PFSK-1 (cell line): ENCODE results near the gene CLIP1.

Experiments
- POLR2AphosphoS5 ChIP-seq: IDR thresholded peaks from 2 replicates; pipeline ENCODE4 v1.6.1; 2012; ENCODE audit warnings: low read depth, mild to moderate bottlenecking, control low read depth, low read length, moderate library complexity
- REST ChIP-seq, 2 experiments: IDR thresholded peaks; 2 replicates each; pipeline versions ENCODE4 v1.6.1 to v1.8.0; 2011 to 2012; ENCODE audit warnings: low read depth in 2 of 2, low read length in 2 of 2, control low read depth in 1 of 2, inconsistent platforms in 1 of 2, mild to moderate bottlenecking in 1 of 2, moderate library complexity in 1 of 2; ENCODE audit not compliant: insufficient read depth in 1 of 2

DNA sequence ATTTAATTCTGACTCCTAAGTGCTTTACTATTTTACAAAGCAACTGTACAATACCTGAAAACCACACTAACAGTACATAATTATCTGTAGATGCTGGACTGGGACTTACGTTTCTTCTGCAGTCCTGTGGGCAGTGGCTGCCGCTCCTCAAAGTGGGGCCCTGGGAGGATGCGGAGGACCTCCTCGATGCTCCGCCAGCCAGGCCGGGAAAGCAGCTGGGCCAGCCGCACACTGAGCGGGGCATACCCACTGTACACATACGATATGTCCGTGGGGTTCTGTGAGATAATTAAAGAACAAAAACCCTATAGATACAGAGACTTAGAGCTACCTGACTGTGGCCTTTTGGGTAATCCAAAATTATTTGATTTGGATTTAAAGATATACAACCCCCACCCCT, 189.8 kb downstream of the CLIP1 start:
- TF ChIP-seq POLR2AphosphoS5, result no peak
- TF ChIP-seq REST (IDR thresholded peaks at IDR 0.05; ENCODE audit: insufficient read depth in 1 of 2, low read depth in 2 of 2, low read length in 2 of 2), result no peak
